ENCODE data around the gene KRTAP5-5. TPM values are rescaled to one million over a fixed set of nuclear protein-coding genes. Genes with fewer than 3 reads are reported as not detected.
"Not testable (repeated sequence)": the region's sequence is repeated elsewhere in the genome, so short reads cannot be mapped to it uniquely, and the experiment has no call there.

The KRTAP5-5 gene
- total and polyA plus RNA-seq, 8 donors: not detected

GRCh38 chr11:1598816-1599215 is 30.8 kb upstream of the KRTAP5-5 start:
- Histone ChIP-seq H3K4me3 (no peak overlapping the region), H3K27ac (no peak overlapping the region), H3K36me3 (no peaks in the 10 kb centered on the region), H3K4me1 (no peaks in the 10 kb centered on the region), H3K9me3 (no peaks in the 10 kb centered on the region), H3K27me3 (peaks cover 0 to 54% (median 0%) of the 10 kb centered on the region in 3 donors)
- WGBS, 5 donors: 59 to 83% (median 65%) methylated on average over 4 to 6 of the region's 6 CpGs
- intact Hi-C loops (cut with DNase I; ENCODE audit: low total_unique reads): no loop called here
- no peak for DNase-seq
- TF ChIP-seq EP300 (IDR thresholded peaks at IDR 0.05): no peak
- no peak for TF ChIP-seq POLR2AphosphoS5 (IDR thresholded peaks at IDR 0.05)
- TF ChIP-seq POLR2A (IDR thresholded peaks at IDR 0.05): no peak
- no peak for TF ChIP-seq CTCF (IDR thresholded peaks at IDR 0.05)

DNA sequence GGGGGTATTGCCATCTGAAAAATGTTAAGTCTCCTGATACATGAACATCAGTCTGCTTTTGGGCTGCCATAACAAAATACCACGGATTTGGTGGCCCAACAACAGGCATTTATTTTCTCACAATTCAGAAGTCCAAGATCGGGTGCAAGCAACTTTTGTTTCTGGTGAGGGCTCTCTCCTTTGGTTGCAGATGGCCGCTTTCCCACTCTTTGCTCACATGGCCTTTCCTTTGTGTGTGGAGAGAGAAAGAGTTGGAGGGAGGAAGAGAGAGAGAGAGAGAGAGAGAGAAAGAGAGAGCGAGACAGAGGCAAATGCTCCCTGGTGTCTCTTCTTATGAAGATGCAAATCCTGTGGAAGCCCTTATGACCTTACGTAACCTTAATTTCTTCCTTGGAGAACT is 28.9 kb upstream of the KRTAP5-5 start:
- H3K4me3 ChIP-seq: no peak overlapping the region
- WGBS, 5 donors: 73 to 83% (median 76%) methylated on average over 5 of the region's 5 CpGs
- no peaks in the 10 kb centered on the region for H3K4me1 ChIP-seq
- H3K36me3 ChIP-seq: no peaks in the 10 kb centered on the region
- no peaks in the 10 kb centered on the region for H3K9me3 ChIP-seq
- no peak for DNase-seq
- peaks cover 0 to 60% (median 0%) of the 10 kb centered on the region in 3 donors for H3K27me3 ChIP-seq
- TF ChIP-seq CTCF (IDR thresholded peaks at IDR 0.05) (no peak), POLR2AphosphoS5 (IDR thresholded peaks at IDR 0.05) (no peak), POLR2A (IDR thresholded peaks at IDR 0.05) (no peak), EP300 (IDR thresholded peaks at IDR 0.05) (no peak)
- no peak overlapping the region for H3K27ac ChIP-seq
- intact Hi-C loops (cut with DNase I; ENCODE audit: low total_unique reads): no loop called here

GRCh38 chr11:1601663-1602062 is 27.9 kb upstream of the KRTAP5-5 start:
- DNase-seq; H3K4me1 ChIP-seq; H3K27ac ChIP-seq; H3K4me3 ChIP-seq; H3K36me3 ChIP-seq; H3K9me3 ChIP-seq; intact Hi-C loops (cut with DNase I; ENCODE audit: low total_unique reads): not testable (repeated sequence)
- peaks cover 0 to 65% (median 0%) of the 10 kb centered on the region in 3 donors for H3K27me3 ChIP-seq
- WGBS, 5 donors: 36 to 52% (median 42%) methylated on average over 3 of the region's 3 CpGs

DNA sequence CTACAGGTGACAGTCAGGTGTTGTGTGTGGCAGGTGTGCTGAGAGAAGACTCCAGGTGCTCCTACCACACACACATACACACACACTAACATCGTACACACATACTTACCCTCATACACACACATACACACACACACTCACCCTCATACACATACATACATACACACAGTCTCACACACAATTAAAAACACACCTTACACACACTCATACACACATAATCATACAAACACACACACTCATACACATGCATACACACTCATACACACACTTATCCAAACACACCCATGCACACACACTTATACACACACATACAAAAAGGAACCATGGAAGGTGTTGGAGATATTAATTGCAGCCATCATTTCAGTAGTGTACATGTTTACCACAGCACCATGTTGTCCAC is 25.9 kb upstream of the KRTAP5-5 start:
- TF ChIP-seq POLR2A (IDR thresholded peaks at IDR 0.05): no peak
- TF ChIP-seq EP300 (IDR thresholded peaks at IDR 0.05): no peak
- TF ChIP-seq CTCF (IDR thresholded peaks at IDR 0.05): no peak
- TF ChIP-seq POLR2AphosphoS5 (IDR thresholded peaks at IDR 0.05): no peak
- DNase-seq: no peak
- no peaks in the 10 kb centered on the region for H3K9me3 ChIP-seq
- H3K27me3 ChIP-seq: peaks cover 0 to 63% (median 13%) of the 10 kb centered on the region in 3 donors
- H3K4me3 ChIP-seq: no peak overlapping the region
- no peaks in the 10 kb centered on the region for H3K4me1 ChIP-seq
- intact Hi-C loops (cut with DNase I; ENCODE audit: low total_unique reads): no loop called here
- H3K36me3 ChIP-seq: no peaks in the 10 kb centered on the region
- WGBS, 5 donors: 60 to 92% (median 83%) methylated on average over 1 of the region's 1 CpG
- H3K27ac ChIP-seq: no peak overlapping the region

- H3K27ac ChIP-seq: no peak overlapping the region
- peaks cover 0 to 64% (median 14%) of the 10 kb centered on the region in 3 donors for H3K27me3 ChIP-seq
- DNase-seq: no peak
- intact Hi-C loops (cut with DNase I; ENCODE audit: low total_unique reads): no loop called here
- TF ChIP-seq POLR2A (IDR thresholded peaks at IDR 0.05): no peak
- no peak for TF ChIP-seq CTCF (IDR thresholded peaks at IDR 0.05)
- TF ChIP-seq EP300 (IDR thresholded peaks at IDR 0.05): no peak
- TF ChIP-seq POLR2AphosphoS5 (IDR thresholded peaks at IDR 0.05): no peak
- H3K4me1 ChIP-seq: no peaks in the 10 kb centered on the region
- 71 to 89% (median 85%) methylated on average over 5 to 11 of the region's 11 CpGs for WGBS, 5 donors
- H3K36me3 ChIP-seq: no peaks in the 10 kb centered on the region
- no peak overlapping the region for H3K4me3 ChIP-seq
- H3K9me3 ChIP-seq: no peaks in the 10 kb centered on the region
Measured at GRCh38 chr11:1604181-1604580, 25.4 kb upstream of the KRTAP5-5 start.
